ENCODE measurements around the gene KSR1. TPM values are rescaled to one million over a fixed set of nuclear protein-coding genes. Genes with fewer than 3 reads are reported as not detected.

KSR1 gene
- total and polyA plus RNA-seq, 4 donors = 19.0 to 75.7 (median 42.6) TPM

DNA sequence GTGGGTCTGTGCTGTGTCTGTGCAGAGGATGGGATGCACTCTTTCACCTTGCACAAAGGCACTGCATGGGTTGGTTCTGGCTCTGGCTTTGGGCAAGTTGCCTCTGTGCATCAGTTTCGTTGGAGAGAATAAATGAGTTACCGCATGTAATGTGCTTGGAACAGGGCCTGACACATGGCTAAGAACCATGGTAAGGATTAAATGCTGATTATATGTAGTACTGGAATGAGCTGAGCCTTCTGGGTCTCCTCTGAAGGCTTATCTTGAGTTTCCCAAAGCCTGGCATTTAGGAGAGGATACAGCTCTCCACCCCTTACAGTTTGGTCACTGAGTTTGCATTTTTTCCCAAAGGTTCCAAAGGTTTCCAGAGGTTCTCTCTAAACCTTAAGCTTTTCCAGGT lies 69.1 kb downstream of the KSR1 start:
- Histone ChIP-seq H3K4me1 (ENCODE audit: control insufficient read depth in 1 of 2, insufficient read depth in 2 of 2, low read length in 2 of 2) (no peaks in the 10 kb centered on the region), H3K9me3 (ENCODE audit: control insufficient read depth, low read length) (no peaks in the 10 kb centered on the region), H3K4me3 (ENCODE audit: low read length in 2 of 2) (no peak overlapping the region), H3K27ac (ENCODE audit: low read depth in 1 of 2, low read length in 2 of 2) (no peak overlapping the region), H3K27me3 (ENCODE audit: control insufficient read depth in 1 of 2, insufficient read depth in 2 of 2, low read length in 1 of 2) (no peaks in the 10 kb centered on the region), H3K36me3 (ENCODE audit: control insufficient read depth in 1 of 2, insufficient read depth in 2 of 2, low read length in 1 of 2) (no peaks in the 10 kb centered on the region)
- DNase-seq (no peak), ATAC-seq (ENCODE audit: low FRiP score) (no peak)
- WGBS, 2 donors = 40 to 43% methylated on average over 2 of the region's 2 CpGs
- intact Hi-C loops (cut with DNase I) = no loop called here

GRCh38 chr17:27525836-27526603 lies 69.8 kb downstream of the KSR1 start:
- DNase-seq = no peak
- H3K27me3 ChIP-seq (ENCODE audit: control insufficient read depth in 1 of 2, insufficient read depth in 2 of 2, low read length in 1 of 2) = no peaks in the 10 kb centered on the region
- no peak overlapping the region for H3K4me3 ChIP-seq (ENCODE audit: low read length in 2 of 2)
- WGBS, 2 donors = 92 to 96% methylated on average over 6 of the region's 6 CpGs
- H3K36me3 ChIP-seq (ENCODE audit: control insufficient read depth in 1 of 2, insufficient read depth in 2 of 2, low read length in 1 of 2) = no peaks in the 10 kb centered on the region
- ATAC-seq (ENCODE audit: low FRiP score) = no peak
- no peaks in the 10 kb centered on the region for H3K4me1 ChIP-seq (ENCODE audit: control insufficient read depth in 1 of 2, insufficient read depth in 2 of 2, low read length in 2 of 2)
- H3K27ac ChIP-seq (ENCODE audit: low read depth in 1 of 2, low read length in 2 of 2) = no peak overlapping the region
- no peaks in the 10 kb centered on the region for H3K9me3 ChIP-seq (ENCODE audit: control insufficient read depth, low read length)
- intact Hi-C loops (cut with DNase I) = no loop called here

- Histone ChIP-seq H3K27ac (ENCODE audit: low read depth in 1 of 2, low read length in 2 of 2) (no peak overlapping the region), H3K9me3 (ENCODE audit: control insufficient read depth, low read length) (no peaks in the 10 kb centered on the region), H3K27me3 (ENCODE audit: control insufficient read depth in 1 of 2, insufficient read depth in 2 of 2, low read length in 1 of 2) (no peaks in the 10 kb centered on the region), H3K36me3 (ENCODE audit: control insufficient read depth in 1 of 2, insufficient read depth in 2 of 2, low read length in 1 of 2) (no peaks in the 10 kb centered on the region), H3K4me1 (ENCODE audit: control insufficient read depth in 1 of 2, insufficient read depth in 2 of 2, low read length in 2 of 2) (no peaks in the 10 kb centered on the region), H3K4me3 (ENCODE audit: low read length in 2 of 2) (no peak overlapping the region)
- DNase-seq (peak in 1 of 2 donors; percentile 69), ATAC-seq (ENCODE audit: low FRiP score) (peak; percentile 63)
- 16 to 22% methylated on average over 9 of the region's 9 CpGs for WGBS, 2 donors
- intact Hi-C loops (cut with DNase I) = no loop called here
Measured at GRCh38 chr17:27526604-27527002, 70.4 kb downstream of the KSR1 start.

GRCh38 chr17:27529230-27529796 lies 73.1 kb downstream of the KSR1 start:
- H3K9me3 ChIP-seq (ENCODE audit: control insufficient read depth, low read length) = no peaks in the 10 kb centered on the region
- no peak for DNase-seq
- intact Hi-C loops (cut with DNase I) = no loop called here
- H3K27me3 ChIP-seq (ENCODE audit: control insufficient read depth in 1 of 2, insufficient read depth in 2 of 2, low read length in 1 of 2) = no peaks in the 10 kb centered on the region
- no peaks in the 10 kb centered on the region for H3K36me3 ChIP-seq (ENCODE audit: control insufficient read depth in 1 of 2, insufficient read depth in 2 of 2, low read length in 1 of 2)
- no peak overlapping the region for H3K27ac ChIP-seq (ENCODE audit: low read depth in 1 of 2, low read length in 2 of 2)
- no peaks in the 10 kb centered on the region for H3K4me1 ChIP-seq (ENCODE audit: control insufficient read depth in 1 of 2, insufficient read depth in 2 of 2, low read length in 2 of 2)
- ATAC-seq (ENCODE audit: low FRiP score) = no peak
- WGBS, 2 donors = 65 to 77% methylated on average over 7 of the region's 7 CpGs
- H3K4me3 ChIP-seq (ENCODE audit: low read length in 2 of 2) = no peak overlapping the region

- intact Hi-C loops (cut with DNase I) = no loop called here
- Histone ChIP-seq H3K4me3 (ENCODE audit: low read length in 2 of 2) (no peak overlapping the region), H3K36me3 (ENCODE audit: control insufficient read depth in 1 of 2, insufficient read depth in 2 of 2, low read length in 1 of 2) (no peaks in the 10 kb centered on the region), H3K9me3 (ENCODE audit: control insufficient read depth, low read length) (no peaks in the 10 kb centered on the region), H3K27ac (ENCODE audit: low read depth in 1 of 2, low read length in 2 of 2) (no peak overlapping the region), H3K27me3 (ENCODE audit: control insufficient read depth in 1 of 2, insufficient read depth in 2 of 2, low read length in 1 of 2) (no peaks in the 10 kb centered on the region), H3K4me1 (ENCODE audit: control insufficient read depth in 1 of 2, insufficient read depth in 2 of 2, low read length in 2 of 2) (no peaks in the 10 kb centered on the region)
- DNase-seq (peak in 1 of 2 donors; percentile 64), ATAC-seq (ENCODE audit: low FRiP score) (peak; percentile 51)
- 29 to 36% methylated on average over 12 of the region's 12 CpGs for WGBS, 2 donors
Measured at GRCh38 chr17:27530764-27531391, 74.6 kb downstream of the KSR1 start.

DNA sequence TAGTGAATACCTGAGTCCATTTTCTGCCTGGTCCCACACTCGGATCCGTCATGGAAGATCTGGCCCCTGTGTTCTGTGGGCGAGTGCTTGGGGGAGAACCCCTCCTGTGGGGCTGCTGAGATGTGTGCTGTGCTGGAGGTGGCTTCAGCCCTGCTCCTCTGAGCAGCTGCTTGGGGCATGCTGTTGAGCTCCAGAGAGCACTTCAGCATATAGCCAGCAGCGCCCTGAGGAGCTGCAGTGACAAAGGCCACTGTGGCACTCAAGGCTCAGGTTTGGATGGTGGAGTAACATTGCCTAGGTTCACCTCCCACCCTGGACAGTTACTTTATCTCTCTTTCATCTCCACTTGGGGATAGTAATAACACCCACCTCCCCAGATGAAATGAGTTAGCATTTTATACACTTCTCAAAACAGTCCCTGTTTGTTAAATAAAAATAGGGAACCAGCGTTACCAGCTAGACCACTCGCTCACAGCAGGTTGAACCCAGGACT lies 75.3 kb downstream of the KSR1 start:
- intact Hi-C loops (cut with DNase I) = no loop called here
- H3K36me3 ChIP-seq (ENCODE audit: control insufficient read depth in 1 of 2, insufficient read depth in 2 of 2, low read length in 1 of 2) = no peaks in the 10 kb centered on the region
- no peak overlapping the region for H3K4me3 ChIP-seq (ENCODE audit: low read length in 2 of 2)
- H3K4me1 ChIP-seq (ENCODE audit: control insufficient read depth in 1 of 2, insufficient read depth in 2 of 2, low read length in 2 of 2) = no peaks in the 10 kb centered on the region
- H3K27me3 ChIP-seq (ENCODE audit: control insufficient read depth in 1 of 2, insufficient read depth in 2 of 2, low read length in 1 of 2) = no peaks in the 10 kb centered on the region
- 92% methylated on average over 6 of the region's 6 CpGs for WGBS, 2 donors
- H3K9me3 ChIP-seq (ENCODE audit: control insufficient read depth, low read length) = no peaks in the 10 kb centered on the region
- DNase-seq (no peak), ATAC-seq (ENCODE audit: low FRiP score) (no peak)
- H3K27ac ChIP-seq (ENCODE audit: low read depth in 1 of 2, low read length in 2 of 2) = no peak overlapping the region

DNA sequence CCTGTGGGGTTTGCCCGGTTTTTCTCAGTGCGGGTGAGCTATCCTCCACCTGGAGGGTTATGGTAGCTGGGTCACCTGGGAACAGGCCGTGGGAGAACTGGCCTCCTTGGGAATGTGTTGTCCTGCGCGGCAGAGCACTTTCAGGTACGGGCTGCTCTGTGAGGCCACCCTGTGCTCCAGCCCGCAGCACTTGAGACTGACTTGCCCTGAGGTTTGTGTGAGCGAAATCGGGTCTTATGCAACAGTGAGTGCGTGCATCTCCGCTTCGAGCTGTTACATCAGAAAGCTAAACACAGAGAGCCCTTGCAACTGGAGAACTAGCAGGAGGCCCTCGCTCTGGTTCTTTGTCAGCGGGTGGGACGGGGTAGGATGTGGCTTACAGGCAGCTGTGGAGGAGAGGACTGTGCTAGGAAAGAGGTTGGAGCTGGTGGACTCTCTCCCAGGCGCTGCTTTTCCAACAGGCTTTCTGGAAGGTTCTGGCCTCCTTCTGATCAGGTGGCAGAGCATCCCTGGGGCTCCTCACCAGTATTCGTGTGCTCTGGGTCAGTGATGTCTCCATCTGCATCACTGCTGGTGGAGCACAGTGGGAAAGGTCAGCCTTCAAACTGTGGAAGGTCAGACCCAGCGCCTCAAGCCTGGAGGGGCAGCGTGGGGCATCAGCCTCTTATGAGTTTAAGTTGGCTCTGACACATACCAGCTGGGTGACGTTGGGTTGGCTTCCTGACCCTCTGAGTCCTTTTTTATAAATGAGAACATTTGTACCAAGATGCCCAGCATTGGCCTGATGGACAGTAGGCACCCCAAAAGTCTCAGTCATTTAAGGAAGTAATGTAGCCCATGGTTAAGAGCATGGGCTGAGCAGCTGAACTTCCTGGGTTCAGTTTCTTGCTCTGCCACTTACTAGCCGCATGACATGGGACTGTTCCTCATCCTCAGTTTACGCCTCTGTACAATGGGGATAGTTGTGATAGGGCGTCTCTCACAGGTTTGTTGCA lies 76.3 kb downstream of the KSR1 start:
- peak; percentile 28 for ATAC-seq (ENCODE audit: low FRiP score)
- H3K27ac ChIP-seq (ENCODE audit: low read depth in 1 of 2, low read length in 2 of 2) = no peak overlapping the region
- WGBS, 2 donors = 91% methylated on average over 23 of the region's 23 CpGs
- H3K27me3 ChIP-seq (ENCODE audit: control insufficient read depth in 1 of 2, insufficient read depth in 2 of 2, low read length in 1 of 2) = no peaks in the 10 kb centered on the region
- intact Hi-C loops (cut with DNase I) = no loop called here
- no peaks in the 10 kb centered on the region for H3K36me3 ChIP-seq (ENCODE audit: control insufficient read depth in 1 of 2, insufficient read depth in 2 of 2, low read length in 1 of 2)
- no peak overlapping the region for H3K4me3 ChIP-seq (ENCODE audit: low read length in 2 of 2)
- H3K9me3 ChIP-seq (ENCODE audit: control insufficient read depth, low read length) = no peaks in the 10 kb centered on the region
- no peaks in the 10 kb centered on the region for H3K4me1 ChIP-seq (ENCODE audit: control insufficient read depth in 1 of 2, insufficient read depth in 2 of 2, low read length in 2 of 2)
- DNase-seq = peak in 1 of 2 donors; percentile 76

Data from aorta (tissue), 5 donors.